Stimulated activated CD4-positive, alpha-beta T cell treated with anti-CD3 and anti-CD28 coated beads, Interleukin-4, amount 100 ng/mL, for 1 hour (primary cell): Measurements from ENCODE around the gene RBM17.
"Not testable (repeated sequence)": the region's sequence is repeated elsewhere in the genome, so short reads cannot be mapped to it uniquely, and the experiment has no call there.

Experiments
- DNase-seq: peaks from one replicate; pipeline ENCODE4 v3.0.0-alpha.2; 2020

Gene RBM17

DNA sequence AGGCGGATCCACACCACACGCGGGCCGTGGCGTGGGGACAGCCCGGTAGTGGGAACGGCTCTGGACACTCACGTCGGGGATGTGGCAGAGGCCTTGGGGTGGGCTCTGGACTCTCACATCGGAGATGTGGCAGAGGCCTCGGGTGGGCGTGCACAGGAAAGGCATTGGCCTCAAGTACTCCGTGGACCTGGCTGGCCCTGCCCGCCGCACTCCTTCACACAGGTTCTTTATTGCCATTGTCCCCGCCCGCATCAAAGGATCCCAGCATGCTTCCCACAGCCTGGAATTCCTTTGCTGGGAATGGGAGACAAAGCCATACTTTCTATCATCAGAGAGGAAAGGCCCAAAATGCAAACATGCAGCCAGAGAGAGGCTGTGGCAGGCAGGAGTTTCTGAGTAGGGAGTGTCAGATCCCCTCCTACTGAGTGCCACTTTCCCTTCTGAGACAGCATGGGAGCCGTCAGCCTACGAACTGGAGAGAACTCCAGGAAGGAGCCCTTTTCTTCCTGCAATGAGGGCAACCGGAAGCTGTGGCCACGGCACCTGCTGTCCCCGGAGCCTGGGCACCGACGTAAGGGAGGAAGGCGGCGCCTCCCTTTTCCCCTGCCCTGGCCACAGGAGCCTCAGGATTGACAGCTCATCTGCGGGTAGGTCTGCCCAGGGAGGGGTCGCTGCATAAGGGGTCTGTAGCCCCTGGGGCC is 51.5 kb downstream of the RBM17 start:
- no peak for DNase-seq

DNA sequence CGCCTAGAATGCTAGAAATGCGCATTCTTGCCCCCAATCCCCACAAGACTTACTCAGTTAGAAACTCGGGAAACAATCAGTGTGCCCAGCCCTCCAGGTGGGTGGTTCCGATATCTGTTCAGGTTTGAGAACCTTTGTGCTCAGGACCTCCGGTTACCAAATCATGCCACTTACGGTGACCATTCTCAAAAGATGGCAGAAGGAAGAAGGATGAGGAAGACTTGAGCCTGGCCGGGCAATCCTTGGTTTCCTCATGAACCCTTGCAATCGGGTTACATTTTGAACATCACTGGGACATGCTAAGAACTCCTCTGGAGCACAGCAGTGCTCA is 52.1 kb downstream of the RBM17 start:
- DNase-seq = no peak

DNA sequence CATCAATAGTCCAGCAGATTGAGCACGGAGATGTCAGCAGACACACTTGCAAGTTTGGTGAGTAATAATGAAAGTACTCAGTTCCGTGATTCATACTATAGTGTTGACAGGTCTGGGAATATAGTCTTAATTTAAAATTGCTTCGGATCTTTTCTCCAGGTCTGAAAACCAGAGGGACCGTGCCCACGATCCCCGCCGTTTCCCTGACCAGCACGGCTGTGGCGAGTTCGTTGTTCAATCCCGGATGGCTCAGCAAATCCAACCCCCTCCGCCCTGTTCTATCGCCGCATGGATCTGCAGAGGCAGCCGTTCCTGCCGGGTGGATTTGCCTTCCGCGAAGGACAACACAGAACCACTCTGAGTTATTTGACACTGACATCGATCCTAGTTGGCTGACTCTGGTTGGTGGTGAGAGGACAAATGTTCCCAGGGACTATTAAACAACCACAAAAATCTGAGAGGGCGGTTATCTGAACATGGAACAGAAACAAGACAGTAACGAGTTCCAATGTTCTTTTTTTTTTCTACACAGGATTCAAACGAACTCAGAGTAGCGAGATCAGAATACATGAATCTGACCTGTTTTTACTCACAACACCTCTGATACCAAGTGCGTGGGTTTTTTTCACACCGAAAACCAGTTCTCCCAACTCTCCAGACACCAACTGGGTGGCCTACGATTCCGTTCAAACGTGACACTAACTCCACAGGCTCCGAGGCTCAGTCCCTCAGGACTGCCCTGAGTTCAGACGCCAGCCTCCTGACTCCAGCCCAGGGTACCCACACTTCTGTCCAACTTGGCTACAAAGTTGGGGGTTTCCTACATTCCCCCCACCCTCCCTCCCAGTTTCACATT is 52.7 kb downstream of the RBM17 start:
- peak; percentile 34 for DNase-seq

DNA sequence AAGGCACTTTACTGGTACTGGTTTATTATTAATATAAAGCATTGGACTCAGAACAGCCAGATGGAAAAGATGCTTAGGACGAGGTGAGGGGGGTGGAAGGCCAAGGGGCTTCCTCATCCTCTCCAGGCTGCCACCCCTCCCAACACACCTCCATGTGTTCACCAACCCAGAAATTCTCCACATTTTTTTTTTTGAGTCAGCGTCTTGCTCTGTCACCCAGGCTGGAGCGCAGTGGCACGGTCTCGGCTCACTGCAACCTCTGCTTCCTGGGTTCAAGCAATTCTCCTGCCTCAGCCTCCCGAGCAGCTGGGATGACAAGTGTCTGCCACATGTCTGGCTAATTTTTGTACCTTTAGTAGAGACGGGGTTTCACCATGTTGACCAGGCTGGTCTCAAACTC is 53.4 kb downstream of the RBM17 start:
- DNase-seq = not testable (repeated sequence)

DNA sequence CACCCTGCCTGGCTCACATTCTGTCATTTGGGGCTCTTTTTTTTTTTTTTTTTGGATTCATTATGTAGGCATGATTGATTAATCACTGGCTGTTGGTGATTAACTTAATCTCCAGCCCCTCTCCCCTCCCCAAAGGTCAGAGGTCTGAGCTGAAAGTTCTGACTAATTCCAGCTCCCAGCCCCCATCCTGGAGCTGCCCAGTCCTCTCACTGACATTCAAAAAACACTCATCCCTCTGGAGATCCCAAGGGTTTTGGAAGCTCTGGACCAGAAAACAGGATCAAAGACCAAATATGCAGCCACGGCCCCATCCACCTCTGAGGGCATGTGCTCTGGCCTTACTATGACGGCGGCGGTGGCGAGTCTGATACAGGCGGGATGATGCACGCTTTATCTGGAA is 53.8 kb downstream of the RBM17 start:
- DNase-seq = no peak

DNA sequence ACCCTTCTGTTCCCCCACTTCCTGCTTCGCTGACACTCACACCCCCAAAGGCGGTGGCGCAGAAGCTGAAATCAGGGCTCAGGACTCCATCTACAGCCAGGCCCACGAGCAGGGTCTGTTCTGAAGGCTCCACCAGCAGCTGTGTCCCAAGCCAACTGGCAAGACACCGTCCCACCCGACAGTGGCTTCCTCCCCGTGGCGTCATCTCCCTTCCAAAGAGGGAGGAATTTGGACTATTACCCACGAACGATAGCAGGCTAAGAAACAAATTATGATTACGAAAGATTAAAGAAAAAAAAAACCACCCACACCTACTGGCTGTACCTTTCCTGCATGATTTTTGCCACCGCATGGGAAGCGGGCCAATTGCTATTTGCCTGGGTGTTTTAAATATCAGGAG is 54.3 kb downstream of the RBM17 start:
- no peak for DNase-seq

DNA sequence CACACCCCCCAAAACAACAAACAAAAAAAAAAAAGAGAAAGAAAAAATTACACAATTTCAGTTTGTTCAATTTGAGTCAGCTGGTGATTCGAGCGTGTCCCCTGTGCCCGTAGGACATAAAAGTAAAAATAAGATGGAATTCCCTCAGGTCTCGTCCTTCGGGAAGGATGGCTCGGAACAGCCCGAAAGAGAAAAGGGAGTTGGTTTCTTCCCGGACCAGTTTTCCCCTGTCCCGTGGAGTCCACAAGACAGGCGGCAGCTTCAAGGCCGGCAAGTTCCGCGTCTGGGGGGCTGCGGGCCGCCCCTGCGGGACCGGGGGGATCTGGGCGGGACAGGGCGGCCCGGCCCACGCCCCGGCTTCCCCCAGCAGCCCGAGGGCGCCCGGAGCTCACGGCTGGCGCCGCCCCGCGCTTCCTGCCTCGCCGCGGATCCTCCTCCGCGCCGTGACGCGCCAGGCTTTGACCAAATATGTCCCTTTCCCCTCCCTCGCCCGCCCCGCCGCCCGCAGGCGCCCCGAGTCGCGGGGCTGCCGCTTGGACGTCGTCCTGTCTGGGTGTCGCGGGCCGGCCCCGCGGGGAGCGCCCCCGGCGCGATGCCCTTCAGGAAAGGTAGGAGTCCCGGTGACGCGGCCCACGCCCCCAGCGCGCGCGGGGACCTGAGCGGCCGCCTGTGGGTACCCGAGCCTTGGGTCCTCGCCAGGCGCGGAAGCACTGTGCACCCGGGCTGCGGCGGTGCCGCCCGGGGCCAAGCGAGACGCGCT is 55.8 kb downstream of the RBM17 start:
- peak; percentile 91 for DNase-seq

DNA sequence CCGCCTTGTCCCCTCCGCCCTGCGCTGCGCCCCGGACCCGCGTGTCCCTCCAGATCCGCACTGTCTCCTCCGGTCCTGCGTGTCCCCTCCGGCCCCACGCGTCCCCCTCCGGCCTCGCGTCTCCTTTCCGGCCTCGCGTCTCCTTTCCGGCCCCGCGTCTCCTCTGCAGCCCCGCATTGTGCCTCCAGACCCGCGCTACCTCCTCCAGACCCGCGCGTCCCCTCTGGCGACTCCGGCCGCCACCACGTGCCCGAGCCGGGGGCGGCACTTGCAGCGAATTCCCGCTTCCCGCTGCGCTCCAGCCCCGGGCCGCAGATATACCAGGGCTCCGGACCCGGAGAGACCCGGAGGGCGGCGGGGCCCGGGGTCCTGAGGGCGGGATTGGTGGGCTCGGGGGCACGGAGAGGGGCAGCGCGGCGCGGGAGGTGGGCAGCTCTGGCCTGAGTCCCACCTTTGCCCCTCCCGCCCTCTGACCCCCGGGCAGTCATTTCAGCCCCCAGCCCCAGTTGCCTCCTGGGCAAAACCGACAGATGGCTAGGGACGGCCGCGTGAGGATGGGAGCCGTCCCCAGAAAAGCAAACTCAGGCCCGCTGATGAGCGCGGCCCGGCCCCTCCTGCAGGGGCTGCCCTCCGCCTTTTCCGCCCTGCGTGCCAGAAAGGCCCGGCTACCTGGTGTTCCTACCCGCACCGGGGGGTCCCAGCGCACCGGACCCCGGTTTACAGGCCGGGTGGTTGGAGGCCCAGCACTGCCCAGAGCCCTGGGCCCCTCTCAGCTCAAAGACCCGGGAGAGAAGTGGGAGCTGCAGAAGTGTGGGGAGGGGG is 56.5 kb downstream of the RBM17 start:
- no peak for DNase-seq

DNA sequence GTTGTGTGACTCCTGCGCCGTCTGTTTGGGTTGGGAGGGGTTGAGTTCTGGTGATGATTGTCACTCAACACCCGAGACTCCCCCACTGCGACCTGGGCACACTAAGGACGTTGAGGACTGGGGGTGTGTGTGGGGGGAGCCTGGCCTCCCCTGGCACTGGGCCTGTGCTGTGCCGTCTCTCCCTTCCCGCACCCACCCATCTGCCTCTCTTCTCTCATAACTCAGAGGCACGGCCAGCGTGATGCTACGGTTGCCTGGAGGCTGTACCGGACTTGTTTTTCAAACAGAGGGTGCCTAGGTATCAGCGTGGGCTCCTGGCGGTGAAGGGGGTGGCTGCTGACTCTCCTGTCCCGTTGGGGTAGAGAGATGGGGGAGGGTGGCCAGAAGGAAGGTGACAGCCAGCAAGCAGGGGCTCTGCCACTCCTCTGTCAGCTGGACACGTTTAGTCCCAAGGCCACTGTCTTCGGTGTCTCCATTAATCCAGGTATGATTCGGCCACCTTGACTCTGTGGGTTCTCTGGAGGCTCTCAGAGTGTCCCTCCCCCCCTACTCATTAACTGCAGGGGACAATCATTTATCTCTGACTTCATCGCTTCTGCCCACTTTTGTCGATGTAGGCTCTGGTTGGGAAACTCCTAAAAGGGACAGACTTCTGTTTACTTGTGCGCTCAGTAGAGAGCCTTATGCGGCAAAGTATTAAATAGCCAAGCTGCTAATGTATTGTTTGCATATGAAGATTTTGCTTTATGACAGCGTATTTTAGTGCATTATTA is 57.4 kb downstream of the RBM17 start:
- no peak for DNase-seq

DNA sequence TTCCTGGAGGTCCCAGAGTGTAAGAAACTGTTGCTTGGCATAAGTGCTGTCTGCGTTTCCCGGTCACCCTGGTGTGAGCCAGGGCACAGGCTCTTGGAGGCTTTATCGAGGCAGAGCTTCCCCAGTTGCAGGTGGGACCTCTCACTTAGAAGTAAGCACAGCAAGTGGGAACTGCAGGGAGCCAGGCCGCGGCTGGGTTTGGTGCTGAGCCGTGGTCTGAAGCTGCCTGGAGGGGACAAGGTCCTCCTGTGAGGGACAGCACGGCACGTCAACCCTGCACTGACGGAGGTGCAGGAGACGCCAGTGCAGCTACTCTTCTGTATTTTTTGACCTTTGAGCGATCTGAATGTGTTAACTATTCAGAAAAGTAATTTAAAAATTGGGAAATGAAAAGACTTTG is 58.1 kb downstream of the RBM17 start:
- no peak for DNase-seq

DNA sequence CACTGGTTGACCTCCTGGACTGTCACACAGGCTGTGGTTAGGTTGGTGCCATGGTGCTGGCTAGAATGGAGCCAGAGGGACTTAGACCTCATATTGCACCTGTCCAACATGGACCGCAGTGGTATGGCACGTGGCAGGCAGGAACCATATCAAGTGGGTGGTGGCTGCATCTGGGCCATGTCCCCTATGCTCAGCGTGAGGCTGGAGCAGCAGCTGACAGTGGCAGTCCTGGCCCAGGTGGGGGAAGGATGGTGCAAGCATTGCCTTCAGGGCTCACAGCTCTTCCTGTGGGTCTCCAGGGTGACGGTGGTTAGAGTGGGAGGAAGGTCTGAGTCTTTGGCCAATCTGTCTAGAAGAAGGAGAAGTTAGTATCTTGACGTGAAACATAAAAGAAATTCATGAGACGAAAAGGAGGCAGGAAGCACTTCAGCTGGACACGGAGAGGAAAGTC is 59.4 kb downstream of the RBM17 start:
- DNase-seq = no peak

DNA sequence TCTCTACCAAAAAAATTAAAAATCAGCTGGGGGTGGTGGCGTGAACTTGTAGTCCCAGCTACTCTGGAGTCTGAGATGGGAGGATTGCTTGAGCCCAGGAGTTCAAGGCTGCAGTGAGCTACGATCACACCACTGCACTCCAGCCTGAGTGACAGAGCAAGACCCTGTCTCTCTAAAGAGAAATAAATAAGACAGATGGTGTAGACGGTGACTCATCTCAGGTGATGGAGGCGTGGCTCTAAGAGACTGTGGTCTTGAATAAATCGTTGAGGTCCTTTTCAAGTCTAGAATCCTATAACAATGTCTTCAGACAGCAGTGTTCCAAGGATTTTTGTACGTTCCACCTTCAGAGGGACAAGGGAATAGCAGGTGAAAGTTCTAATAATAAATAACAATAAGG is 60.1 kb downstream of the RBM17 start:
- DNase-seq = no peak

DNA sequence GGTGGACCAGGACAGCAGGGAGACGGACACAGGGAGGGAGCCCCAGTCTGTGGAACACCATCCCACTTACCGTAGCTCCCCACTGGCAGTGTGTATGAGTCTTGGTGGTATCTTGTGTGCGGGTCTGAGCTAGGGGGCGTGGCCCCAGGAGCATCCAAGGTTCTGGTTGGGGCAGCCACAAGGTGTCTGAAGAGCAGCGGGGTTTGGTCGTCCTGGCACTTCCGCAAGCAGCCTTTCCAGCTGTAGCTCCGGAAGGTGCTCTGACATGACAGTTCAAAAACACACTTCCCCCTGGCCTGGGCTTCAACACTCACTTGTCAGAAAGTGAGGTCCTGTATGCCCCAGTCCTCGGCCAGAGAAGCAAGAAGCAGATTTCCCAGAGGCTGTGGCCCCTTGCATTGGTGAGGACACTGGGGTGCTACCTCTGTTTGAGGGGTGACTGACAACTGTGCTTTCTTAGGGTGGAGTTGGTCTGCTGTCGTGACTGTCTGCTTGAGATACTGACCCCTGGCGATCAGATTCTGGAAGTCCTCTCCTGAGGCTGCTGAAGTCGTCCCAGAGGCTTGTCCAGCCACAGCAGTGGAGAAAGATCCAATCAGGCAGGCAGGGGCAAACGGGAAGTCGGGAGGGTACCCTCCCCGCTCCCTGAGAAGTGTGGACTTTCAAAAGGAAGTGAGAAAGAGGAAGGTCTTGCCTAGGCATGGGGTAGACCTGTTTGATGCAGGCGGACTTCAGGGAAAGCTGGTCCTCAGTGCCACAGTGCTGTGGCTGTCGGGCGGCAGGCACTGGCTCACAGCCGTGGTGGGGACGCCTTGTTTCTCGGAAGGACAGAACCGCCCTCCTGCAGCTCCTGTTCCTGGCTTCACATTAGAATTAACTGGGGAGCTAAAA is 62.5 kb downstream of the RBM17 start:
- peak; percentile 39 for DNase-seq

DNA sequence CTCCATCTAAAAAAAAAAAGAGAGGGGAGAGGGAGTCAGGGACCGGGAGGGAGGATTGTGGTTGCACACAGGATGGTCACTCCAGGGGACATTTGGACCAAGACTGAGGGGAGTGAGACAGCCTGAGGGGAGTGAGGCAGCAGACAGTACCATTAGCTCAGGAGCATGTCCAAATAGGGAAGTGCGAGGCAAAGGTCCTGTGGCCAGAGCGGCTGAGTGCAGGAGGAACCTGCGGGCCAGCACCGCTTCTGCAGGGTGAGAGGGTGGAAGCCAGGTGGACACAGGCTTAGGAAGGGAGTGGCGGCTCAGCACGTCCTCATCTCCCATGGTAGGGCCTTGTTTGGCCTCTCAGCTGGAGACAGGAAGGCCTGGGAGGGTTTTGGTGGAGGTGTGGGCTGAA is 65.0 kb downstream of the RBM17 start:
- DNase-seq = no peak

DNA sequence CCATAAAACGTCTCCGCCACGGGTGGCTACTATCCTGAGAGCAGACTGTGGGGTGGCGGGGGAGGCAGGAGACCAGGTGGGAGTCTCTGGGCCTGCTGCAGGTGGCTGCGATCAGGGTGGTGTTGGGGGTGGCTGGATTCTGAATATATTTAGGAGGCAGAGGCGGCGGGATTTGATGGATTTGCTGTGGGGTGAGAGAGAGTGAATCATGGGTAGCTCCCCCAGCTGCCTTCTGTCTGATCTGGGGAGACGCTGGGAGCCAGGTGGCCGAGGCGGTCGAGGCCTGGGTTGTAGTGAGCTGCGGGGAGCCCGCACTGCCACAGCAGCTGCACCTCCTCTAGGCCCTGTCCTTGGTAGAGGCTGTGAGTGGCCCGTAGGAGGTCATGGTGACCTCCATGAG is 65.7 kb downstream of the RBM17 start:
- no peak for DNase-seq

DNA sequence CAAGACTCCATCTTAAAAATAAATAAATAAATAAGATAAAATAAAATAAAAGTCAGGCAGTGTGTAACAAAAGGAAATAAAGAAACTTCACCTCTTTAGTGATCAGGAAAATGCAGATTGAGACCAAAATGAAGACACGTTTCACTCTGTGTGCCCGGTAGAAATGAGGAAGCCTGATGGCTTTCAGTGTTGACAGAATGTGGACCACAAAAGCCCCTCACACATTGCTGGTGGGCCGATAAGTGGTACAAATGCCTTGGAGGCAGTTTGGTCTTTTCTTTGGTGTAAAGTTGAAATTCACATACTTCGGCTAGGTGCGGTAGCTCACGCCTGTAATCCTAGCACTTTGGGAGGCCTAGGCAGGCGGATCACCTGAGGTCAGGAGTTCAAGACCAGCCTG is 69.4 kb downstream of the RBM17 start:
- DNase-seq = no peak

DNA sequence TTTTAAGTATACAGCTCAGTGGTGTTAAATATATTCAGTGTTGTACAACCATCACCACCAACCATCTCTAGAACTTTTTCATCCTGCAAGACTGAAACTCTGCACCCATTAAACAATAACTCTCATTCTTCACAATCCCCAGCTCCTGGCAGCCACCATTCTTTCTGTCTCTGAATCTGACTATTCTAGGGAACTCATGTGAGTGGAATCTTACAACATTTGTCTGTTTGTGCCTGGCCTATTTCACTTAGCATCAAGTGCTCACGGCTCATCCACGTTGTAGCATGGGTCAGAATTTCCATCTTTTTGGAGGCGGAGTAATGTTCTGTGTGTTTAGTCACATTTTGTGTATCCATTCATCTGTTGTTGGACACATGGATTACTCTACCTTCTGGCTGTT is 73.1 kb downstream of the RBM17 start:
- DNase-seq = no peak

DNA sequence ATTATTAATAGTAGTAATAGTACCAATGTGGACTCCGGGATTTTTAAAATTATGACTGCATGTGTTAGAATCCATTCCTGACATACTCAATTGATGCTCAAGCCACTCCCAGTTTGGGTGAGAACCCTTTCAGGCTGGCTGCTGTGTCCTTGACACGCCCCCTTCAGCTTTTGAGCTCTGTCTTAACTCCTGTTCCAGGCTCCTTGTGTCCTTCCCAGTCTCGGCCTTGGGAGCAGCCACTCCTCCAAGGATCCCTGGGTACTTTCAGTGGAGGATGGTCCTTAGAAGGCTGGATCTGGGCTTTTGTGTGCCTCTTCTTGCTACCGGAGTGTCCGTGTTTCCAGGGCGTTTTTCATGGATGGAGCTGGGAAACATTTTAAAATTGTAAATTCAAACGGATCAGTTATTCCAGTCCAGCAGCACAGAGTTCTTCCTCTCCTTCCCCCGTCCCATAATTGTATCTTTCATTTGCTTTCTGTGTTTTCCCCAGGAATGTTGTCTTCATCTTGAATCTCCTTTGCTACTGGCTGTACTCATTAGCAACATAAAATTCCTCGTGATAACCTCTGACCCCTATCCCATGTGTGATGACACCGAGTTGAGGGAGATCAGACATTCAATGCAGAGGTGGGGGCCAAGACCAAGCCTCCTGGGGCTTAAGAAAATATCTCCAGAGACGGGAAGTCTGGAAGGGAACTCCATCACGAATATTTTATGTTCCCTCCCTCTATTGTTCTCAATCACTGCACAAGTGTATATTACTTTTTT is 73.9 kb downstream of the RBM17 start:
- DNase-seq = no peak

DNA sequence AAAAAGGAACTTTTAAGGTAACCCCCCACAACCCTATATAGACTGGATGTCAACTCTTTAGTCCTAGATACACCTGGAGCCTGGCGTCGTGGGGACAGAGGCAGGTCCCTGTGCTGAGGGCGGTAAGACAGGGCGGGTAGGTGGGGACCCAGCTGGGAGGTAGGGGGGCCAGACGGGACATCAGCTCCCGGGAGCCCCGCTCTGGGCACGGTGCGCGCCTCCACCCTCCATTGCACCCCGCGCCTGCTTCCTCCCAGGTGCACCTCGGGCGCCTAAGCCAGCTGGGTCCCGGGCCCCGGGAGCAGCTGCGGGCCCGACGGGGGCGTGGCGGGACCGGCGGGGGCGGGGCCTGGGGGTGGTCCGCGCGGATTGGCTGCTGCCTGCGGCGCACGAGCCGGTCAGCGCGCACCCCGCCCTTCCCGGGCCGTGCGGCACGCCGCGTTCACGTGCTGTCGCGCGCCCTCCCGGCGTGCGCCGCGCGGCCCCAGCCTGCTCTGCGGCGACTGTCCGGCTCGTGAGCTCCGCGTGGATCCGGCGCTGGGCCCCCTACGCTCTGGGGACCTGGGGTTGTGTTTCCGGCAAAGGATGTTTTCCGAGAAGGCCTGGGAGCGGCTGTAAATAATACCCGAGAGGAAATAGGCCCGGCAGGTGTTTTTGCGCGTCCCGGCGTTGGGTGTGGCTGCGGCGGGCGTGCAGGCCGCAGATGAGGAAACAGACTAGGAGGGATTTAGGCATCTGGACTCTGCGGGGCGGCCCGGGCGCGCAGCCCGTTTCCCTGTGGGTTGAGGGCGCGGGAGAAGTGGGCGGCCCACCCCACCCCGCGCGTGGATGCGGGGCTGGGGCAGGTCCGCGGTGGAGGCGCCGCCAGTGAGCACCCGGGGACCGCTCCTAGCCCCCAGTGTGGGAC is 74.8 kb downstream of the RBM17 start:
- DNase-seq = peak; percentile 94
